Measurements from ENCODE around the gene WWC1. TPM values are rescaled to one million over a fixed set of nuclear protein-coding genes. Genes with fewer than 3 reads are reported as not detected.

Gene WWC1
- polyA plus RNA-seq, 6 donors from 2014 or later: 0.45 TPM; not detected in 5

GRCh38 chr5:168317096-168317520, 25.7 kb downstream of the WWC1 start:
- Mint-ChIP-seq H3K36me3 (no peaks in the 10 kb centered on the region), H3K27ac (no peak overlapping the region), H3K4me3 (no peak overlapping the region), H3K27me3 (peaks cover 0 to 7% (median 0%) of the 10 kb centered on the region in 3 donors), H3K4me1 (no peaks in the 10 kb centered on the region), H3K9me3 (peaks cover 0 to 4% (median 2%) of the 10 kb centered on the region in 7 donors)
- DNase-seq (no peak), ATAC-seq (ENCODE audit: low read depth in 2 of 2) (no peak)

- Mint-ChIP-seq H3K9me3 (peaks cover 0 to 4% (median 2%) of the 10 kb centered on the region in 7 donors), H3K27me3 (peaks cover 0 to 7% (median 0%) of the 10 kb centered on the region in 3 donors), H3K27ac (no peak overlapping the region), H3K36me3 (no peaks in the 10 kb centered on the region), H3K4me3 (no peak overlapping the region), H3K4me1 (no peaks in the 10 kb centered on the region)
- no peak for DNase-seq
- ATAC-seq (ENCODE audit: low read depth in 2 of 2): no peak
Observed at GRCh38 chr5:168317521-168318147, 26.2 kb downstream of the WWC1 start.

- no peak overlapping the region for H3K4me3 Mint-ChIP-seq
- no peak overlapping the region for H3K27ac Mint-ChIP-seq
- peaks cover 0 to 4% (median 2%) of the 10 kb centered on the region in 7 donors for H3K9me3 Mint-ChIP-seq
- no peaks in the 10 kb centered on the region for H3K36me3 Mint-ChIP-seq
- H3K27me3 Mint-ChIP-seq: peaks cover 0 to 7% (median 0%) of the 10 kb centered on the region in 3 donors
- no peaks in the 10 kb centered on the region for H3K4me1 Mint-ChIP-seq
- DNase-seq: no peak
- ATAC-seq (ENCODE audit: low read depth in 2 of 2): no peak
Observed at GRCh38 chr5:168318240-168318639, 26.8 kb downstream of the WWC1 start.

- DNase-seq: no peak
- no peak overlapping the region for H3K27ac Mint-ChIP-seq
- no peaks in the 10 kb centered on the region for H3K4me1 Mint-ChIP-seq
- no peaks in the 10 kb centered on the region for H3K36me3 Mint-ChIP-seq
- ATAC-seq (ENCODE audit: low read depth in 2 of 2): no peak
- H3K9me3 Mint-ChIP-seq: peaks cover 0 to 3% (median 0%) of the 10 kb centered on the region in 7 donors
- peak overlapping the region in 1 of 8 donors; percentile 25 for H3K4me3 Mint-ChIP-seq
- no peaks in the 10 kb centered on the region for H3K27me3 Mint-ChIP-seq
Observed at GRCh38 chr5:168319774-168320173, 28.3 kb downstream of the WWC1 start.

- DNase-seq (no peak), ATAC-seq (ENCODE audit: low read depth in 2 of 2) (no peak)
- Mint-ChIP-seq H3K9me3 (peaks cover 0 to 3% (median 0%) of the 10 kb centered on the region in 7 donors), H3K4me1 (no peaks in the 10 kb centered on the region), H3K27ac (no peak overlapping the region), H3K27me3 (peaks cover 0 to 2% (median 0%) of the 10 kb centered on the region in 3 donors), H3K4me3 (no peak overlapping the region), H3K36me3 (no peaks in the 10 kb centered on the region)
Observed at GRCh38 chr5:168320805-168321204, 29.4 kb downstream of the WWC1 start.

GRCh38 chr5:168324859-168325630, 33.6 kb downstream of the WWC1 start:
- Mint-ChIP-seq H3K4me3 (no peak overlapping the region), H3K36me3 (no peaks in the 10 kb centered on the region), H3K27me3 (peaks cover 19 to 23% (median 19%) of the 10 kb centered on the region in 3 donors), H3K27ac (no peak overlapping the region), H3K4me1 (peaks cover 0 to 3% (median 0%) of the 10 kb centered on the region in 3 donors), H3K9me3 (peaks cover 0 to 8% (median 0%) of the 10 kb centered on the region in 7 donors)
- no peak for ATAC-seq (ENCODE audit: low read depth in 2 of 2)
- DNase-seq: no peak

- Mint-ChIP-seq H3K4me3 (no peak overlapping the region), H3K36me3 (no peaks in the 10 kb centered on the region), H3K4me1 (peaks cover 0 to 3% (median 0%) of the 10 kb centered on the region in 3 donors), H3K9me3 (peaks cover 0 to 8% (median 0%) of the 10 kb centered on the region in 7 donors), H3K27me3 (peaks cover 19 to 30% (median 28%) of the 10 kb centered on the region in 3 donors), H3K27ac (no peak overlapping the region)
- ATAC-seq (ENCODE audit: low read depth in 2 of 2) (no peak), DNase-seq (no peak)
Observed at GRCh38 chr5:168327019-168327421, 35.6 kb downstream of the WWC1 start.

GRCh38 chr5:168327451-168327850, 36.0 kb downstream of the WWC1 start:
- ATAC-seq (ENCODE audit: low read depth in 2 of 2): no peak

GRCh38 chr5:168327994-168328393, 36.5 kb downstream of the WWC1 start:
- Mint-ChIP-seq H3K9me3 (peaks cover 0 to 8% (median 0%) of the 10 kb centered on the region in 7 donors), H3K27me3 (peaks cover 19 to 30% (median 30%) of the 10 kb centered on the region in 3 donors), H3K4me3 (no peak overlapping the region), H3K27ac (no peak overlapping the region), H3K4me1 (peaks cover 0 to 3% (median 0%) of the 10 kb centered on the region in 3 donors), H3K36me3 (no peaks in the 10 kb centered on the region)
- ATAC-seq (ENCODE audit: low read depth in 2 of 2) (no peak), DNase-seq (no peak)

More at GRCh38 chr5:168327451-168327850, 36.0 kb downstream of the WWC1 start:
- H3K4me3 Mint-ChIP-seq: no peak overlapping the region
- H3K9me3 Mint-ChIP-seq: peaks cover 0 to 8% (median 0%) of the 10 kb centered on the region in 7 donors
- H3K27ac Mint-ChIP-seq: peak overlapping the region in 1 of 6 donors; percentile 58
- DNase-seq: no peak
- H3K36me3 Mint-ChIP-seq: no peaks in the 10 kb centered on the region
- H3K27me3 Mint-ChIP-seq: peaks cover 19 to 30% (median 28%) of the 10 kb centered on the region in 3 donors
- peaks cover 0 to 3% (median 0%) of the 10 kb centered on the region in 3 donors for H3K4me1 Mint-ChIP-seq

- DNase-seq (no peak), ATAC-seq (ENCODE audit: low read depth in 2 of 2) (no peak)
- H3K9me3 Mint-ChIP-seq: peaks cover 0 to 8% (median 0%) of the 10 kb centered on the region in 7 donors
- peaks cover 0 to 3% (median 0%) of the 10 kb centered on the region in 3 donors for H3K4me1 Mint-ChIP-seq
- no peak overlapping the region for H3K27ac Mint-ChIP-seq
- peak overlapping the region in 1 of 8 donors; percentile 4 for H3K4me3 Mint-ChIP-seq
- H3K27me3 Mint-ChIP-seq: peaks cover 19 to 34% (median 30%) of the 10 kb centered on the region in 3 donors
- no peaks in the 10 kb centered on the region for H3K36me3 Mint-ChIP-seq
Observed at GRCh38 chr5:168328814-168329213, 37.4 kb downstream of the WWC1 start.

GRCh38 chr5:168329302-168329701, 37.9 kb downstream of the WWC1 start:
- DNase-seq: no peak
- Mint-ChIP-seq H3K4me3 (no peak overlapping the region), H3K36me3 (no peaks in the 10 kb centered on the region), H3K27ac (no peak overlapping the region), H3K9me3 (peaks cover 0 to 8% (median 0%) of the 10 kb centered on the region in 7 donors), H3K4me1 (peaks cover 0 to 3% (median 0%) of the 10 kb centered on the region in 3 donors), H3K27me3 (peaks cover 23 to 34% (median 30%) of the 10 kb centered on the region in 3 donors)
- no peak for ATAC-seq (ENCODE audit: low read depth in 2 of 2)

GRCh38 chr5:168332042-168332441, 40.6 kb downstream of the WWC1 start:
- Mint-ChIP-seq H3K4me1 (peaks cover 0 to 3% (median 0%) of the 10 kb centered on the region in 3 donors), H3K27me3 (peaks cover 19 to 31% (median 27%) of the 10 kb centered on the region in 3 donors), H3K9me3 (peaks cover 0 to 6% (median 0%) of the 10 kb centered on the region in 7 donors), H3K36me3 (no peaks in the 10 kb centered on the region), H3K4me3 (no peak overlapping the region), H3K27ac (no peak overlapping the region)
- ATAC-seq (ENCODE audit: low read depth in 2 of 2) (no peak), DNase-seq (no peak)

GRCh38 chr5:168334280-168334679, 42.8 kb downstream of the WWC1 start:
- ATAC-seq (ENCODE audit: low read depth in 2 of 2): no peak
- Mint-ChIP-seq H3K4me3 (no peak overlapping the region), H3K9me3 (peaks cover 0 to 8% (median 1%) of the 10 kb centered on the region in 7 donors), H3K27me3 (peaks cover 13 to 20% (median 20%) of the 10 kb centered on the region in 3 donors), H3K4me1 (no peaks in the 10 kb centered on the region), H3K36me3 (no peaks in the 10 kb centered on the region), H3K27ac (no peak overlapping the region)
- DNase-seq: no peak
